MV-4-11 (cell line): ENCODE measurements around the gene EZR.

Experiments used
- DNase-seq: peaks from one replicate; lab custom pipeline; 2025; lab: John Stamatoyannopoulos, UW

EZR gene

GRCh38 chr6:158775832-158776231, 43.3 kb downstream of the EZR start:
- DNase-seq: no peak

- no peak for DNase-seq
Measured at GRCh38 chr6:158774717-158775449, 44.3 kb downstream of the EZR start.

GRCh38 chr6:158773581-158774449, 45.4 kb downstream of the EZR start:
- no peak for DNase-seq

- DNase-seq: no peak
Measured at GRCh38 chr6:158772851-158773371, 46.3 kb downstream of the EZR start.

GRCh38 chr6:158772172-158772571, 47.0 kb downstream of the EZR start:
- no peak for DNase-seq

- no peak for DNase-seq
Measured at GRCh38 chr6:158771399-158772152, 47.6 kb downstream of the EZR start.

- DNase-seq: no peak
Measured at GRCh38 chr6:158770533-158771330, 48.4 kb downstream of the EZR start.

- no peak for DNase-seq
Measured at GRCh38 chr6:158769771-158770432, 49.3 kb downstream of the EZR start.

- DNase-seq: no peak
Measured at GRCh38 chr6:158769234-158769770, 49.9 kb downstream of the EZR start.

- DNase-seq: no peak
Measured at GRCh38 chr6:158768436-158768835, 50.7 kb downstream of the EZR start.

GRCh38 chr6:158767709-158768108, 51.5 kb downstream of the EZR start:
- DNase-seq: no peak

GRCh38 chr6:158766621-158767455, 52.3 kb downstream of the EZR start:
- no peak for DNase-seq

- no peak for DNase-seq
Measured at GRCh38 chr6:158765499-158766068, 53.6 kb downstream of the EZR start.

- no peak for DNase-seq
Measured at GRCh38 chr6:158764926-158765325, 54.2 kb downstream of the EZR start.

- DNase-seq: no peak
Measured at GRCh38 chr6:158764183-158764849, 54.9 kb downstream of the EZR start.

GRCh38 chr6:158763434-158764182, 55.6 kb downstream of the EZR start:
- no peak for DNase-seq

GRCh38 chr6:158762787-158763433, 56.3 kb downstream of the EZR start:
- DNase-seq: peak; percentile 82

- DNase-seq: no peak
Measured at GRCh38 chr6:158761746-158762145, 57.4 kb downstream of the EZR start.
